Lung microvascular endothelial cell (primary cell): ENCODE results near the gene RPL7A. TPM values are rescaled to one million over a fixed set of nuclear protein-coding genes. Genes with fewer than 3 reads are reported as not detected.
"Not testable (repeated sequence)": the region's sequence is repeated elsewhere in the genome, so short reads cannot be mapped to it uniquely, and the experiment has no call there.

ENCODE experiments used
- DNase-seq, 2 donors: peaks; one replicate each; pipeline versions ENCODE4 v3.0.0 to v3.0.0-alpha.2; 2010; ENCODE audit warnings: low read depth in 2 of 2
- total RNA-seq: library from RNA; depleted of rRNA; stranded (reverse); fragments of >200 nt; gene quantifications from 2 replicates; pipeline ENCODE4 v1.2.1, GENCODE V29; 2014

The RPL7A gene
- total RNA-seq, 1 donor from 2014 or later = 1,751 TPM

DNA sequence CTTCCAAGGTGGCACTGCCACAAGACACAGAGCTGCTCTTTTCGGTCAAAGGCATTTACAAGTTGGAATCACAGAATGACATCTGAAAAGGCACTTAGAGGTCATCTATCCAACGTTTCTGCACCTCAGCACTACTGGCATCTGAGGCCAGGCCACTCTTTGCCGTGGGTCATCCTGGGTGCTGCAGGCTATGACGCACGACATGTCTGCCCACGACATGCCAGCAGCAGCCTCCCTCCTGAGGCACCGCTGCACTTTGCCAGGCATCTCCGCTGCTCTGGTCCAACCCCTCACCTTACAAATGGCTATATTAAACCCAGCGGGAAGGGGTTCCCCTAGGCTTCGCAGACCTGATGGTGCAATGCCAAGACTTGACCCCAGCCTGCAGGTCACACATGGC, 19.8 kb downstream of the RPL7A start:
- DNase-seq = no peak

DNA sequence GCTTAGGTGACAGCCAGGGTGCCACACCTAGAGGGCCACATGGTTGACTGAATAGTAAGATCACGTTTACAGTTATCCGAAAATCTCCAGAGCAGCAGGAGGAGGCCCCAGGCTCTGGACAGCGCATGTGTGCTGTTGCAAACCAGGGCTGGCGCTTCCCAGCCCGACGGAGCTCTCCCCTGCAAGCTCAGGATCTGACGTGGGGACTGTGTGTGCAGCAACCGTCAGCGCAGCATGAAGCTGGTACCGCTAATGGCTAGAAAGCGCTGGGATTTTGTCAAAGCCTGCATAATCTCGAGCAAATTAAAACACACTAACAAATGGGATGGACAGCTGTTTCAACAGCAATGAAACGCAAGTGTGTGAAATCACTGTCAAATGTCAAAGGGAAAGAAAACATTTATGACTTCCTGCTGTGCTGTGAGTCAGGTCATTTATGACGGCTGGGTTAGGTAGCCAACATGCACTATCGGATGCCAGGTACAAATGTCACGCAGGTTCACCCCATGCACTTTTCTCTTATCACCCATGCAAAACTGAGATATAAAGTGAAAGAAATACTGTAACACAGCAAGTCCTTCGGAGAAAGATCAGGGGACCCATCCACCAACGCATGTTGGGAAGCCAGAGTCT, 20.3 kb downstream of the RPL7A start:
- peak; percentile 11 to 78 for DNase-seq

DNA sequence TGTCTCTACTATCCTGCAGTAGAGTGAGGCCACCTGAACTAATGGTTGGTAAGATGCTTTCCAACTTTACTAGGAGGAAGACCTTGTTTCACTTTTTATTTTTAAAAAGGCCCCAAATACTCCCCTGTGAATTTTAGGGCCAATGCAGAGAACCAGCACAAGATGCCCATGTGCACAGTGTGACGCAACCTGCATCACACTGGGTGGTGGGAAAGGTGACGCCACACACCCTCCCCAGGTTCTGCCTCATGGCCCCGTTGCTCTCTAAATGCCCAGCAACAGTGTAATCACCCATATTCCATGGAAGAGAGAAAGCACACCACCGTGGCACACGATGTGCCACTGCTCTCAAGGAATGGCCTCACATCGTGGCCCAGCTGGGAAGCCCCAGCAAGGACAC, 21.4 kb downstream of the RPL7A start:
- DNase-seq = no peak

DNA sequence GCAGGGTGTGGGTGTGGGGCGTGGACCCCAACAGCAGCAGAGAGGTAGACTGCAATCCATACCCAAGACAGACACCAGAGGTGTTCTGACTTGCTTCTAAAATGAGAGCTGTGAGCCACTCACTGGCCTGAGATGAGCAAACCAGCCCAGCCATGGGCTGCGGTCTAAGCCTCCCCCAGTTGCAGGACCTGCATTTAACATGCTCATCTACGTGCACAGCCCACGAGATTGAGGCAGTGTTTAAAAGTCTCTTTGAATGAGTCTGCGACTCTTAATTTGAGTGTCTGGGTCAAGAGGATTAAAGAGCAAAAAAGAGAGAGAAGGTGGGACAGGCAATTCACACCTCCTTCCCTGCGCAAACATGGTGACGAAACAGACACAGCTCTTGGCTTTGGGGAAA, 21.9 kb downstream of the RPL7A start:
- DNase-seq = no peak

DNA sequence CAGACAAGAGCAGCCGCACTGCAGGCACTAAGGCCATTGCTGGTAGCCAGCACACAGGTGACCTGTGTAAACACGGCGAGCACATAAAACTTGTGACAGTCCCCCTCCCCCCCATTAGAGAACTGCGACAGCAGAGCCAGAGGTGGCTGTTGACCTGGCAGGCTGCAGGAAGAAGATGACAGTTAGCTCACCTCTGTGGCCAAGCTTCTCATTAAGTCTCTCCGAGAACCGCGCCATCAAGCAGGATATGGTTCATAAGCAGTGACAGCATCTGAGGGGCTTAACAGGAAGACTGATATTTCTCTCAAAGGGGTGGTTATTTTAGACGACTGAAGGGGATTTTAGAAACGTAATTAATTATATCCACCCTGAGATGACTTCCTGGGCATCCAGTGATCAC, 22.7 kb downstream of the RPL7A start:
- DNase-seq = no peak

DNA sequence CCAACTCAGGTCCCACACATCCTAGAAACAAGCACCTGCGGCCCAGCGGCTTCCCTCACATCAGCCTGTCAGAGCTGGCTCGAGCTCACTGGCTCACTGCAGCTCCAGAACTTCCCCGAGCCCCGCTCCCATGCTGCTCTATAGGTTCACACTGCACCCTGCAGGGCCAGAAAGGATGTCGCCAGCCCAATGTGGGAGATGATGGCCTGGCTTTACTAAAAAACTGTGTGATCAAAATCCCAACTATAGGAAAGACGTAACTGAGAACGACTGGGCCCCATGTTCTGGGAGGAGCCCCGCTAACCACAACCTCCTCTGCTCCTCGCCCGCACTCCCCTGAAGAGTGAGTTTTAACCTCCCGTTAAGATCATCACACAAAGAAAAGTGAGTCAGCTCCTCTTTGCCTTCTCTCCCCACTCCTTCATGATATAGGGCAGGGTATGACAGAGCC, 23.3 kb downstream of the RPL7A start:
- no peak for DNase-seq

DNA sequence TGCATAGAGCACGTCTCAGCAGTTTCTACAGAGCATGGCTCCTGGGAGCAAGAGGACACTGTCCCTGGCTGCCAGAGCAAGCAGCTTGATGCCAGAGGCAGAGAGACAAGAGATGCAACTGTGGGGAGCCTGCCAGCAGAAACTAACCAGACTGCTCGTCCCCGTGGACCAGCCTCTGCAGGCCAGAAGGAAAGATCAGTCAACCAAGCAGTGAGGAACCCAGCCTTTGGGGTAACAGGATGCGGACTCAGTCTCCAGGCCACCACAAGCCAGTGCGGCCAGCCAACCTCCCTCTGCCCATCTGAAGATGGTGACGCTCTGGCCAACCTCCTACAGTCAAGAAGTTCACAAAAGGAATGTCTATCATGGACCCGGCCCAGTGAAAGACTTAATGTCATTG, 24.1 kb downstream of the RPL7A start:
- no peak for DNase-seq

DNA sequence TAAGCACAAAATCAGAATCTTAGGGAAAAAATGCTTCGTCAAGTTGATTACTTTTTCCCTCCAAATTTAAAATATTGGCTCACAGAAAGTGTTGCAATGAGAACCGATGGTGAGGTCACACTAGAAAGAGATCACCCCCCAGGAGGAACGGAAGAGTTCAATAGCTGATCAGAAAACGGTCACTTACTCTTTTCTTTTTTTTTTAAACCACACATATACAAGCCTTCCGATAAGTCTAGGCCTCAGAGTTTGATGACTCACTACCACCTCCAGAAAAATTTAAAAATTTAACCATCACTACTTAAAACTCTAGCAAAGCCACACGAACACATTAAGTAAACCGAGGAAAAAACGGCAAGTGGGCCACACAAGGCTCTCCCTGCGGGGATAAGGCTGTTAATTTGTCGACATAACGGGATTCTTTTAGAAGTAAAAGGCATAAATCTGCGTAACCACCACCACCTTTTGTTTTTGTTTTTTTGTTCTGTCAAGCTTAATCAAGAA, 26.6 kb downstream of the RPL7A start:
- DNase-seq = peak in 1 of 2 donors; percentile 55

DNA sequence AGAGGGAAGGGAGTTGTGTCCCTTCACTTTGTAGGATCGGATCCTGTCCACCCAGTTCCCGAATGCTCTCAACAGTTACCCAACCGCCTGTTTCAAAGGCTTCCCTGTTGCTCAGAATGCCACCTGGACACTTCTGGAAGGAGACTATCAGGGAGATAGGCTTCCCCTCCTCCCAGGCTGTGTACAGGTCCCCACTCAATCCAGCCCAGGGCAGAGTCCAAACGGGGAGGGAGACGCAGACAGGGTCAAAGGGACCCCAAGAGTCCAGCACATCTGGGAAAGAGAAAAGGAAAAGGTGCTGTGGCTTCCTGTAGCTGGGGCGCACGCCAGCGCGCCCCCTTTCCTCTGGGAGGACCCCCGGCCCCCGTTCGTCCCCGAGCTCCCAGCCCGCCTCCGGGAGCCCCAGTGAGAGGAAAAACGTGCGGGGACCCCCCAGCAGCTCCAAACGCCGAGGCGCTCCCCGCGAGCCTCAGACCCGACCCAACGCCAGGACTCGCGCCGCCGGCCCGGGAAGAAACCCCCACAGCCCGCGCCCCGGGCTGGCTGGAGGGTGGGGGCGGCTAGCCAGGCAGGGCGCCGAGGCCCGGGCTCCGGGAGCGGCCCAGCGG, 27.2 kb downstream of the RPL7A start:
- DNase-seq = peak; percentile 41 to 42

DNA sequence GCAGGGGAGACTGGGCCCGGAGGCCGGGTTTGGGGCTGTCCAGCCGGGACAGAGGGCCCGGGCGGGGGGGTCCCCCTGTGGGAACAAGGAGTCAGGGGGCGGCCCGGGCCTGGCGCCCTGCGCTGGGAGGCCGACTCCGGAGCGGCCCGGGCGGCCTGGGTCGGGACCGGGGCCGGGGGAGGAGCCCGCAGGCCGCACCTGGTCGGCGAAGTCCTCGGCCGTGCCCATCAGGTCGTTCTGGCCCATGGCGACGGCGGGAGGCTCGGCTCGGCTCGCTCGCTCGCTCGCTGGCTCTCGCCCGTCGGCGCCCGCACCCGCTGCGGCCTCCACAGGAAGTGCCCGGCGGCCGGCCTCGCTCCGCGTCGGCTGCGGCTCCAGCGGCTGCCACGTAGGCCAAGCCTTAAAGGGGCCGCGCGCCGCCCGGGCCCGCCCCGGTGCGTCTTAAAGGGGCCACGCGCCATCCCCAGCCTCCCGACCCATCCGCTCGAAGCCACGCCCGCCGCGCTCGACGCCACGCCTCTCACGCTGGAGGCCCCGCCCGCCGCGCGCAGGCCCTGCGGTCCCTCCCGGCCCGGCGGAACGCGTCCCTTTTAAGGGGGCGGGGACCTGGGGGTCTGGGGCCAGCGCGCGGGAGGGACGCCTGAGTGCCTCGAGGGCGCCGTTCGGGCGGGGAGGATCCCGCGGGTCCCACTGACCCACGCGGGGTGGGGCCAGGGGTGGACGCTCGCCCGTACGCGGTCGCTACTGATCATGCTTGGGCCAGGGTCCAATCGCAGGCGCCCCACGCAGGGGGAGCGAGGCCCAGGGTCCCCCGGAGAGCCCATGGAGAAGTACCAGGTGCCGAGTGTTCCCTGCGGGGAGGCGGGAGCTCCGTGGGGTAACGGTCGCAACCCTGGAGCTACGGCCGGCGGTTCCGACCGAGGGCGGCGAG, 28.0 kb downstream of the RPL7A start, which contains the start of the genes STKLD1 and SURF4:
Gene STKLD1, plus strand, starts transcription at position 643 of the 931 bp plus-strand sequence. Its CDS starts 108 bp downstream, at position 751.
Gene SURF4, minus strand, starts transcription at position 337 of the 931 bp plus-strand sequence. Its CDS starts 91 bp downstream, at position 246.
- DNase-seq = peak; percentile 98

DNA sequence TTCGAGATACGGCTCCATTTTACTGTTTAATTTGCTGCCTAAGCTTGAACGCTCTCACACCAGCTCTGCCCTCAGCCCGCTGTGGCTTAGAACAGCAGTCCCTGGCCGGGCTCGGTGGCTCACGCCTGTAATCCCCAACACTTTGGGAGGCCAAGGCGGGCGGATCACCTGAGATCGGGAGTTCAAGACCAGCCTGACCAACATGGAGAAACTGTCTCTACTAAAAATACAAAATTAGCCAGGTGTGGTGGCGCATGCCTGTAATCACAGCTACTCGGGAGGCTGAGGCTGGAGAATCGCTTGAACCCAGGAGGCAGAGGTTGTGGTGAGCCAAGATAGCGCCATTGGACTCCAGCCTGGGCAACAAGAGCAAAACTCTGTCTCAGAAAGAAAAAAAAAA, 29.3 kb downstream of the RPL7A start:
- not testable (repeated sequence) for DNase-seq

DNA sequence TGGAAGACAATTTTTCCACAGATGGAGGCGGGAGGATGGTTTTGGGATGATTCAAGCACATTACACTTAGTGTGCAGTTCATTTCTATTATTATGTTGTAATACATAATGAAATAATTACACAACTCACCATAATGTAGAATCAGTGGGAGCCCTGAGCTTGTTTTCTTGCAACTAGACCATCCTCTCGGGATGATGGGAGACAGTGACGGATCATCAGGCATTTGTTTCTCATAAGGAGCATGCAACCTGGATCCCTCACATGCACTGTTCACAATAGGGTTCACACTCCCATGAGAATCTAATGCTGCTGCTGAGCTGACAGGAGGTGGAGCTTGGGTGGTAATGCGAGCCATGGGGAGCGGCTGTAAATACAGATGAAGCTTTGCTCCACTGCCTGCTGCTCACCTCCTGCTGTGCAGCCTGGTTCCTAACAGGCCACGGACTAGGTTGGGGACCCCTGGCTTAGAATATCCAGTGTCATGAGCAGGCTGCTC, 29.8 kb downstream of the RPL7A start:
- no peak for DNase-seq

DNA sequence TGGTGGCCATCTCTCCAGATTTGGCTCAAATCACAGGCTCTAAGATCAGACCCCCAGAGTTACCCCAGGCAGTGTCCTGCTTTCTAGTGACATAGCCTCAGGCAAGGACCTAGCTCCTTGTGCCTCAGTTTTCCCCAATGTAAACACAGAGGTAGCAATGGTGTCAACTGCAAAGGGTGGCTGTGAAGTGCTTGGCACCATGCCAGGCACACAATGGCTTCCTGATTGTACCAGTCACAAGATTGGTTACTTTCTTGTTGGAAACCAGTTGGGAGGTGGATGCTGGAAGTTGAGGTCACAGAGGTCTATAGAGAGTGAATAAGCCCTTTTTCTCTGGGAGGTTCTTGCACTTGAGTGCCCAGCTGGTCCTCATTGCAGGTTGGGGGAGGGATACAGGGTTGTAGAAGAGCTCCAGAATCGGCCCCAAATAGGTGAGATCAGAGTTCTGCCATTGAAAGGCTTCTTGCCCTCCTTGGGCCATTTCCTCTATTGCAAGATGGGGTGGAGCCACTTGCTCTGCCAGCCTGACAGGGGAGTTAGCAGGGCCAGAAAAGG, 30.5 kb downstream of the RPL7A start:
- DNase-seq = no peak

DNA sequence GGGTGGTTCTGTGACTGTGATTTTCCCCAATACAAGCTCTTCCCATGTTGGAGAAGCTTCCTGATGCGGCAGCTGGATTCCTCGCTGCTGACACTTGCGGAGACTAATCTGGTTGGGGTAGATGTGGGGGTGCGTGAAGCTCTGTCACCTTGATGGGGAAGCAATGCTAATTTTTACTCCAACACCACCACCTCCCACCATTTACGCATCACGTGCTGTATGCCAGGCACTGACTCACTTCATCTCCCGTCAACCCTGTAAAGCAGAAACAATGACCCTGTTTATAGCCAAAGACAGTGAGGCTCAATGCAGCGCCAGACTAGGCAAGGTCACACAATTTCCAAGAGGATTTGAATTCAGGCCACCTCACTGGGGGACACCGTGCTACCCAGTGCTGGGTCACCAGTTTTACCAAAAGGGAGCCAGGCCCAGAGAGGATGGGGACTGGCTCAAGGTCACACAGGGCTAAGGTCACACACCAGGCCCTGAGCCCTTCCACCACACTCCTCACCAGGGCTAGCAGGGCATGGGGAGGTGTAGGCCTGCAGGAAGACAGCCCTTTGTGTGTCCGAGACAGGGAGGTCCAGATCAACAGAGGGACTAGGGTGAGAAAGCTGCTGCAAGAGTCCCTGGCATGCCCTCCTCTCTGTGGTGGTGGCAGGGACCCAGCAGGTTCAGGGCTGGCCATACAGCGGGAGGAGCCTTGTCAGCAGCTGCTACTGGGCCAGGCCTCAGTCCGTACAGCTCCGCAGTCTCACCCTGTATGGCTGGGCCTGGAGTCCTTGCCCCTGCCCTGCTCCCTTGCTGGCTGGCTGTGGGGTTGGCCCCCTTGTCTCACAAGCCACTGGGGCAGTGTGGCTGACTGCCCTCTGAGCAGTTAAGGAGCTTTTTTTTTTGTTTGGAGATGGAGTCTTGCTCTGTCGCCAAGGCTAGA, 31.4 kb downstream of the RPL7A start:
- no peak for DNase-seq

DNA sequence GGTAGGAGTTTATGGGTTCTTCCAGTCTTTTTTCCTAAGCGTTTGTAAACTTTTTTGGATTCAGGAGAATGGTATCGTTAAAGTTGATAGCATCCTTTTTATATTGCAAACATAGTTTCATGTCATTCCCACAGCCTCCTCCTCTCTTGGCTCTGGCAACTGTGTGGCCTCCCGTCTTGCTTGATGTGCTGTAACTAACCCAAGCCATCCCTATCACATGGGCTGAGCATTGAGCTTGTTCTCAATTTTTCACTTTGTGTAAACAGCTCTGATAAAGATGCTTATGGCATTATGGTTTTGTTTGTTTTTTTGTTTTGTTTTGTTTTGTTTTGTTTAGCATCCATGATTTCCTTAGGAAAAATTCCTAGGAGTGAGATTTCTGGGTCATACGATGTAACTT, 32.7 kb downstream of the RPL7A start:
- no peak for DNase-seq

DNA sequence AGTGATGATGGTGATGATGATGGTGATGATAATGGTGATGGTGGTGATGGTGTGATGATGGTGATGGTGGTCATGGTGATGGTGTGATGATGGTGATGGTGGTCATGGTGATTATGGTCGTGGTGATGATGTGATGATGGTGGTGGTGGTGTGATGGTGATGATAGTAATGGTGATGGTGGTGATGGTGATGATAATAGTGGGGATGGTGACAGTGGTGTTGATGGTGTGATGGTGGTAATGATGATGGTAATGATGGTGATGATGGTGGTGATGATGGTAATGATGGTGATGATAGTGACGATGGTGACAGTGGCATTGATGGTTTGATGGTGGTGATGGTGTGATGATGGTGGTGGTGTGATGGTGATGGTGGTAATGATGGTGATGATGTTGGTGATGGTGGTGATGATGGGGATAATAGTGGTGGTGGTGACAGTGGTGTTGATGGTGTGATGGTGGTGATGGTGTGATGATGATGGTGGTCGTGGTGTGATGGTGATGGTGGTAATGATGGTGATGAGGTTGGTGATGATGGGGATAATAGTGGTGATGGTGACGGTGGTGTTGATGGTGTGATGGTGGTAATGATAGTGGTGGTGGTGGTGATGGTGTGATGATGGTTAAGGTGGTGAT, 34.6 kb downstream of the RPL7A start:
- no peak for DNase-seq

DNA sequence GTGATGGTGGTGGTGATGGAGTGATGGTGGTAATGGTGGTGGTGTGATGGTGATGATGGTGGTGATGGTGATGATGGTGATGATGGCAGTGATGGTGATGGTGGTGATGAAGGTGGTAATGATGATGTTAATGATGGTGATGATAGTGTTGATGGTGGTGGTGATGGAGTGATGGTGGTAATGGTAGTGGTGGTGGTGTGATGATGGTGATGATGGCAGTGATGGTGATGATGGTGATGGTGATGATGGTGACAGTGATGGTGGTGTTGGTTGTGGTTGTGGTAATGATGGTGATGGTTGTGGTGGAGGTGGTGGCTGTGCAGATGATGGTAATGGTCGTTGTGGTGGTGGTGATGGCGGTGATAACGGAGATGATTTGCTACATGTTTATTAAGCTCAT, 35.4 kb downstream of the RPL7A start:
- no peak for DNase-seq

DNA sequence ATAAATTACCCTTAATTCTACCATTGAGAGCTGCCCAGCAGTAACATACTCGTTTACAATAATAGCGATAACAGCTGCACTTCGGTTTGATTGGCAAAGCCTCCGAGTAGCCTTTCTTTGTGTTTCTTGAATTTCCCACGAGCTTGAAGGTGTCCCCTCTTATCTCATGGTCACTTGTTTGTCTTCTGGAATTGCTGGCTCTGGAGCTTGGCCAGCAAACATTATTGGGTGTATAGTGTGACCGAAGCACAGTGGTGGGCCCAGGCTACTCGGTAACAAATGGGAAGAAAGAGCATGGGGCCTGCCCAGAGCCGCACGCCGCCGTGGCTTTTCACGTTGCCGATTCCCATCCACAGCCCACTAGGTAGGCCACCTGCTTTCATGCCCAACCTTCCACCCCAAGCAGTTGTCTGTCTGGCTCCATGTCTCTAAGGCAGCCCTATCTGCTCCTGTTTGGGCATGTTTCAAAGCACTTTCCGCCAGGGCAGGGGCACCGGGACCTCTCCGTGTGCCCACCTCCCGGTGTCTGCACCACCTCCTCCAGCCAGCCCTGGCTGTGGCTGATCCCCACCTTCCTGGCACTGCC, 36.8 kb downstream of the RPL7A start:
- DNase-seq = no peak

DNA sequence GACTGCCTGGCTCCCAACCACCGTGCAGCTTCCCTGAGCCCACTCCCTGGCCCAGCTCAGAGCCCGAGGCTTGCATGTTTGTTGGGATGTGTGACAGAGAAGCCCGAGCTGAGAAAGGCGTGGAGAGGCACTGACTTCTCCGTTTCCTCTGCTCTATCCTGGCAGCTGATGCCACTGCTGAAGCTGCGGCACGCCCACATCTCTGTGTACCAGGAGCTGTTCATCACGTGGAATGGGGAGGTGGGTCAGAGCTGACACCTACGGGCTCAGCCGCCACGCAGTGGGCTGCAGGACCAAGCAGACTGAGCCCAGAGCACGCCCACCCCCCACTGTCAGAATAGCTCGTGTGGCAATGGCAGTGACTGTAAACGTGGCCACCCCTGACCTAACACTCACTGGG, 37.4 kb downstream of the RPL7A start:
- no peak for DNase-seq
